Pancreas (tissue), 10 donors: Measurements from ENCODE around the gene PODN. TPM values are rescaled to one million over a fixed set of nuclear protein-coding genes. Genes with fewer than 3 reads are reported as not detected.

Experiments used
- ATAC-seq, 4 donors: fragments of 200-7000 bp; cut with Tn5 transposase; one replicate each; pipeline versions ENCODE4 v1.8.0 to v1.9.1; 2020; ENCODE audit warnings: mild to moderate bottlenecking in 4 of 4, moderate library complexity in 4 of 4
- DNase-seq, 6 donors: peaks; one replicate each; pipeline ENCODE4 v3.0.0-alpha.2; 2020
- FAIRE-seq: peaks from 2 replicates; lab custom pipeline; 2012; peaks lifted over from hg19 to GRCh38; lab: Jason Lieb, UNC
- H3K27ac ChIP-seq, 4 donors: fragments of 200-600 bp; sonication (generic); 1 replicate in 3 of 4; 2 replicates in 1 of 4; pipeline versions ENCODE4 v1.5.0 to v1.8.0; 2020
- H3K27me3 ChIP-seq, 4 donors: fragments of 200-600 bp; one replicate each; pipeline ENCODE4 v1.8.0; 2021
- H3K36me3 ChIP-seq, 3 donors: fragments of 200-600 bp; sonication (generic) in 1 of 3; one replicate each; pipeline versions ENCODE4 v1.5.0 to v1.8.0; 2020 to 2021
- H3K4me1 ChIP-seq, 3 donors: fragments of 200-600 bp; one replicate each; pipeline ENCODE4 v1.8.0; 2021
- H3K4me3 ChIP-seq, 4 donors: fragments of 200-600 bp; sonication (generic) in 2 of 4; one replicate each; pipeline versions ENCODE4 v1.5.0 to v1.8.0; 2020 to 2021
- H3K9me3 ChIP-seq, 4 donors: fragments of 200-600 bp; one replicate each; pipeline ENCODE4 v1.8.0; 2021
- WGBS, 2 donors: extraction: QIAGEN DNeasy Blood & Tissue Kit; methylation state at CpG; one replicate each; pipeline ENCODE4 v1.1.7; 2013; 5-methylcytosine and 5-hydroxymethylcytosine counted together
- intact Hi-C, 3 donors: fragments of 100-400 bp; cut with DNase I; formaldehyde crosslinking; loops; one replicate each; pipeline versions ENCODE4 v1.11.1 to v1.14.2; 2022
- polyA plus RNA-seq, 2 donors: library from polyadenylated mRNA; stranded (reverse); fragments of 200-250 nt; gene quantifications; one replicate each; pipeline ENCODE4 v1.2.3, GENCODE V29; 2013
- total RNA-seq, 6 donors: library from RNA; stranded (reverse); fragmentation: NEBNext Ultra II Directional in 4 of 6; extraction: Animal tissue kit (Norgen Biotek cat#: 25700) in 4 of 6; gene quantifications; one replicate each; pipeline versions ENCODE4 v1.2.1 to v1.2.4, GENCODE V29; 2021 to 2023
- TF ChIP-seq, protein P1 (sequence below), 4 donors: fragments of 200-600 bp; sonication (generic) in 3 of 4; IDR thresholded peaks; one replicate each; pipeline versions ENCODE4 v1.5.0 to v1.8.0; 2021; ENCODE audit warnings: antibody characterized with exemption in 4 of 4
- donor health status: healthy with polysubstance abuse.
- donor health status: DM: no; HTN: no; CAD: no; lungs with moderate emphysema.
- donor health status: DM: no; HTN: no; CAD: no.
- donor health status: control.
- donor health status: control.
- donor health status: Bipolar disorder and iron deficiency.
- donor health status: DM: yes; HTN: yes; CAD: no.
- donor health status: DM: no; HTN: no; CAD: no.
- donor health status: DM: no; HTN: no; CAD: no.
- donor health status: DM: yes; HTN: yes; CAD: no.

The PODN gene
- total and polyA plus RNA-seq, 8 donors: 1.8 to 14.9 (median 10.2) TPM

DNA sequence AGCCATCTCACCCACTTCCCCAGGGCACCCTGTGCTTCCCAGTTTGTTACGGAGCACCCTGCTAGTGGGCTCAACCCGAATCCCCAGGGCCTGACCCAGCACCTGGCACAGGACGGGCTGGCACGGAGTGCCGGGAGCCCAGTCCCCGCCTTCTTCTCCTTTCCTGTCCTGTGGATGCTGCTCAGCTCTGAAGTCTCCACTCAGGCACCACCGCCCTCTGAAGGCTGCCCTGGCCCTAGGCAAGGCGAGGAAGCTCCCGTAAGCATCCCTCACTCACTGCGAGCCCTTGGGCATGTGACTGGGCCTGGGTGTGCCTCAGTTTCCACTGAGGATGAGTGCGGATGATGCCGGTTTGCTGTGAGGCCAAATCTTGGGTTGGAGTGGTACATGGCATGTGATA lies 58.6 kb downstream of the PODN start:
- no peaks in the 10 kb centered on the region for H3K9me3 ChIP-seq
- TF ChIP-seq, protein P1, sequence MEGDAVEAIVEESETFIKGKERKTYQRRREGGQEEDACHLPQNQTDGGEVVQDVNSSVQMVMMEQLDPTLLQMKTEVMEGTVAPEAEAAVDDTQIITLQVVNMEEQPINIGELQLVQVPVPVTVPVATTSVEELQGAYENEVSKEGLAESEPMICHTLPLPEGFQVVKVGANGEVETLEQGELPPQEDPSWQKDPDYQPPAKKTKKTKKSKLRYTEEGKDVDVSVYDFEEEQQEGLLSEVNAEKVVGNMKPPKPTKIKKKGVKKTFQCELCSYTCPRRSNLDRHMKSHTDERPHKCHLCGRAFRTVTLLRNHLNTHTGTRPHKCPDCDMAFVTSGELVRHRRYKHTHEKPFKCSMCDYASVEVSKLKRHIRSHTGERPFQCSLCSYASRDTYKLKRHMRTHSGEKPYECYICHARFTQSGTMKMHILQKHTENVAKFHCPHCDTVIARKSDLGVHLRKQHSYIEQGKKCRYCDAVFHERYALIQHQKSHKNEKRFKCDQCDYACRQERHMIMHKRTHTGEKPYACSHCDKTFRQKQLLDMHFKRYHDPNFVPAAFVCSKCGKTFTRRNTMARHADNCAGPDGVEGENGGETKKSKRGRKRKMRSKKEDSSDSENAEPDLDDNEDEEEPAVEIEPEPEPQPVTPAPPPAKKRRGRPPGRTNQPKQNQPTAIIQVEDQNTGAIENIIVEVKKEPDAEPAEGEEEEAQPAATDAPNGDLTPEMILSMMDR (IDR thresholded peaks at IDR 0.05): no peak
- ATAC-seq (no peak), DNase-seq (no peak), FAIRE-seq (no peak)
- H3K27ac ChIP-seq: no peak overlapping the region
- H3K4me1 ChIP-seq: no peaks in the 10 kb centered on the region
- intact Hi-C loops: no loop called here
- WGBS, 2 donors: 75 to 77% methylated on average over 12 of the region's 12 CpGs
- no peak overlapping the region for H3K4me3 ChIP-seq
- no peaks in the 10 kb centered on the region for H3K36me3 ChIP-seq
- H3K27me3 ChIP-seq: no peaks in the 10 kb centered on the region

DNA sequence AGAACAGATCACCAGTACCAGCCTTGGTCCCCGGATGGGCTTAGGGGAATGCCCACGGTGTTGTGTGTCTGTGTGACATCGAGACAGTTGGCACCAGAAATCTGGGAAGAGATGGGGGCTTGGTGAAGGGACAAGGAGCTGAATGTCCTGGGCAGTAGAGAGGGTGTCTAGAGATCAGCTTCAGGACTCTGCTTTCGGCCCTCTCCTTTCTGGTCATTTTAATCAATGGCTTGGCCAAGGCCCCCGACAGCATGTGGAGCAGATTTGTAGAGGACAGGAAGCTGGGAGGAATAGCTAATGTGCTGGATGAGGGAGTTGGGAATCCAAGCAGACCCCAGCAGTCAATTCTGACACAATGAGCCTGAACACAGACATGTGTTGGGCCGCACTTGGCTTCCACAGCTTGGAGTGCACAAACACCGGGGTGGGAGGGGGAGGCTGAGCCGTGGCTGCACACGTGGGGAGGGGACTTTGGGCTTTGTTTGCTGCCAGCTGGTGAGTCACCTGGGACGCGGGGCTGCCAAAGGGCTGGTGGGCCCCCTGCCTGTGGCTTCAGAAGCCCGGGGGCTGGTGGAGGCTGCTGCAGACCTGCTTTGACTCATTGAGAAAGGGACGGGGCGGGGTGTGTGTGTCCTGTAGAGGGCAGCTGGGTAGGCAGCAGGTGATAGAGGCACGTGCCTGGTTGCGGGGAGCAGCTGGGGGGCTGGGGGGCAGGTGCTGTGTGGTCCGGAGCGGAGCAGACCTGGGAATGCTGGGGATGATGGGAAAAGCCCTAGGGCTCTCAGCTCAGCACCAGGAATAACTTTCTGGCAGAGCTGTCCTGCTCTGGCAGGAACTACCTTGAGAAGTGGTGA lies 59.5 kb downstream of the PODN start:
- H3K27ac ChIP-seq: no peak overlapping the region
- no peaks in the 10 kb centered on the region for H3K9me3 ChIP-seq
- no peaks in the 10 kb centered on the region for H3K27me3 ChIP-seq
- ATAC-seq: peak in 3 of 4 donors; percentile 14 to 38 (median 36)
- no peak overlapping the region for H3K4me3 ChIP-seq
- no peak for FAIRE-seq
- H3K36me3 ChIP-seq: no peaks in the 10 kb centered on the region
- H3K4me1 ChIP-seq: no peaks in the 10 kb centered on the region
- WGBS, 2 donors: 55 to 68% methylated on average over 17 to 18 of the region's 18 CpGs
- intact Hi-C loops: no loop called here
- TF ChIP-seq, protein P1 (IDR thresholded peaks at IDR 0.05): no peak
- no peak for DNase-seq

- Histone ChIP-seq H3K4me1 (no peaks in the 10 kb centered on the region), H3K4me3 (no peak overlapping the region), H3K27ac (peak overlapping the region in 1 of 4 donors; percentile 37), H3K9me3 (no peaks in the 10 kb centered on the region), H3K27me3 (no peaks in the 10 kb centered on the region), H3K36me3 (no peaks in the 10 kb centered on the region)
- FAIRE-seq: no peak
- peak in 1 of 4 donors; percentile 25 for ATAC-seq
- DNase-seq: no peak
- intact Hi-C loops: no loop called here
- TF ChIP-seq, protein P1 (IDR thresholded peaks at IDR 0.05): no peak
- WGBS, 2 donors: 79 to 81% methylated on average over 10 of the region's 10 CpGs
Measured at GRCh38 chr1:53122201-53122885, 60.3 kb downstream of the PODN start.

DNA sequence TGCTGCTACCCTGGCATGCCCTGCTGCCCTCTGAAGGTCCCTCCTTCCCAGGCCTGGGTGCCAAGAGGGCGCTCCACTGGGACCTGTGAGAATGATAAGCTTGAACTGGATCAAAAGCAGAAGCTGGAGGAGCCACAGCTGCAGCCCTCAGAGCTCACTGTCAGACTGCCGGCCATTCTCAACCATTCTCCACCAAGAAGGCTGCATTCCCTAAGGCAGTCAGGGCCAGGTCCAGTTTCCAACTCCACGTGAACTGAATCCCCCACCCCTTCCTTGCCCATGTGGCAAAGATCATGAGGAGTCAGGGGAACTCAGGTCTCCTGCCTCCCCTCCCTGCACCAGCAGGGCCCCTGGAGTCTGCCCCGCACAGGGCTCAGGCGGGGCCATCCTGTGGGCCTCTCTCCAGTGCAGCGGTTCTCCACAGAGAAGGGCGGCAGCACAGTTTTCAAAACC lies 61.0 kb downstream of the PODN start:
- Histone ChIP-seq H3K4me3 (no peak overlapping the region), H3K27ac (peak overlapping the region in 1 of 4 donors; percentile 37), H3K9me3 (no peaks in the 10 kb centered on the region), H3K27me3 (no peaks in the 10 kb centered on the region), H3K36me3 (no peaks in the 10 kb centered on the region), H3K4me1 (no peaks in the 10 kb centered on the region)
- no peak for ATAC-seq
- TF ChIP-seq, protein P1 (IDR thresholded peaks at IDR 0.05): no peak
- FAIRE-seq: no peak
- intact Hi-C loops: no loop called here
- DNase-seq: no peak
- 87 to 92% methylated on average over 7 of the region's 7 CpGs for WGBS, 2 donors
